ENCODE data around the gene RCOR1. TPM values are rescaled to one million over a fixed set of nuclear protein-coding genes. Genes with fewer than 3 reads are reported as not detected.

The RCOR1 gene
- total RNA-seq, 4 donors from 2014 or later: 12.6 to 20.9 (median 15.7) TPM

GRCh38 chr14:102691763-102692162 lies 99.3 kb downstream of the RCOR1 start:
- DNase-seq (ENCODE audit: low spot score) (no peak), ATAC-seq (ENCODE audit: low FRiP score) (no peak)
- no peak for TF ChIP-seq CTCF (IDR thresholded peaks at IDR 0.05)

- no peak for TF ChIP-seq CTCF (IDR thresholded peaks at IDR 0.05)
- DNase-seq (ENCODE audit: low spot score): no peak
- ATAC-seq (ENCODE audit: low FRiP score): no peak
These were observed 99.9 kb downstream of the RCOR1 start for GRCh38 chr14:102692334-102692733.

- no peak for DNase-seq (ENCODE audit: low spot score)
- TF ChIP-seq CTCF (IDR thresholded peaks at IDR 0.05): no peak
- no peak for ATAC-seq (ENCODE audit: low FRiP score)
These were observed 100.7 kb downstream of the RCOR1 start for GRCh38 chr14:102693006-102693755.

- ATAC-seq (ENCODE audit: low FRiP score) (peak; percentile 81), DNase-seq (ENCODE audit: low spot score) (peak; percentile 45)
- TF ChIP-seq CTCF (IDR thresholded peaks at IDR 0.05): peak in 1 of 3 donors; percentile 10
These were observed 102.2 kb downstream of the RCOR1 start for GRCh38 chr14:102694530-102695166.

GRCh38 chr14:102695167-102695555 lies 102.7 kb downstream of the RCOR1 start:
- no peak for TF ChIP-seq CTCF (IDR thresholded peaks at IDR 0.05)
- DNase-seq (ENCODE audit: low spot score): no peak
- no peak for ATAC-seq (ENCODE audit: low FRiP score)

GRCh38 chr14:102696332-102696731 lies 103.9 kb downstream of the RCOR1 start:
- ATAC-seq (ENCODE audit: low FRiP score) (no peak), DNase-seq (ENCODE audit: low spot score) (no peak)
- no peak for TF ChIP-seq CTCF (IDR thresholded peaks at IDR 0.05)
